ENCODE data around the gene NMUR2.

Gene NMUR2

DNA sequence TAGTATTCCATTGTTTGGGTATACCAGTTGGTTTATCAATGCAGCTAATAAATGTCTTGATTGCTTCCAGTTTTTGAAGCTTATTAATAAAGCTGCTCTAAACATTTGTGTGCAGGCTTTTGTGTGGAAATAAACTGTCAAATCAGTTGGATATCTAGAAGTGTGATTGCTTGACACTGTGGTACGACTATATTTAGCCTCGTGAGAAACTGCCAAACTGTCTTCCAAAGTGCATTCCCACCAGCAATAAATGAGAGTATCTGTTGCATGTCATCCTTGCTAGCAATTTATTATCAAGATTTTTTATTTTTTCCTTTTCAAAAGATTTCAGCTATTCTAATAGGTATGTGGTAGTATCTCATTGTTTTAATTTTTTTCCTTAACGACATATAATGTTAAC, 37.5 kb downstream of the NMUR2 start:
- DNase-seq = no peak

DNA sequence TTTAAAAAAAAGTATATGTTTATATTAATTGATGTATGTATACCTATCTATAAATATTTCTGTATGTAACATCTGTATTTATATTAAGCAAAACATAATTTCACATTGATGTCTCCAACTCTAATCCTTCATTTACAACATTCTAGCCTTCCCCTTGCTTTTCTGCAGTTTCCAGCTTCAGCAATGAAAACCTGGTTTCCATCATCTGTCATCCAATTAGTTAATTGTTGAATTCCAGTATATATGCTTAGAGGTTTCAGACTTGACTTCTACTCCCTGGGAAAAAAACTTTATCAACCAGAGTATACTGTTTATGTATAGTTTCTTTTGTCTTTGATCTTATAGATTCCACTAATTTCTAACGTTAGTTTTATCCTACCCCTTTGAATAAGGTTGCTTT, 38.4 kb downstream of the NMUR2 start:
- DNase-seq = no peak

DNA sequence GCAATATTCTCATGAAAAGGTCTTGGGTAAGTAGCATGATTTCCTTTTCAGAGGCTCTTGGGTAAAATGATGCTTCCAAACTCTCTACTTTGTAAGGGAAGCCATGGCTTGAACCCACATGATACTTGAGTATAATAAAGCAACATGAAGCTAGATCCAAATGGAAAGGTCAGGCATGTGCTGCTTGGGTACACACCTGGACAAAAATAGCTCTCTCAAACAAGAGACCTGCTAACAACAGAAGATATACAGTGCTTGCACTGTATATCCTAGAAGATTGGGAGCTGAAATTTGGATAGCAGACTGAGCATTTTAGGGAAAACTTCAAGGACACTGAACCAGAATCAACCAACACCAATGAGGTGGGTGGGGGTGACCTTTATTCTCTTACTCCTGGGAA, 40.2 kb downstream of the NMUR2 start:
- DNase-seq = no peak

DNA sequence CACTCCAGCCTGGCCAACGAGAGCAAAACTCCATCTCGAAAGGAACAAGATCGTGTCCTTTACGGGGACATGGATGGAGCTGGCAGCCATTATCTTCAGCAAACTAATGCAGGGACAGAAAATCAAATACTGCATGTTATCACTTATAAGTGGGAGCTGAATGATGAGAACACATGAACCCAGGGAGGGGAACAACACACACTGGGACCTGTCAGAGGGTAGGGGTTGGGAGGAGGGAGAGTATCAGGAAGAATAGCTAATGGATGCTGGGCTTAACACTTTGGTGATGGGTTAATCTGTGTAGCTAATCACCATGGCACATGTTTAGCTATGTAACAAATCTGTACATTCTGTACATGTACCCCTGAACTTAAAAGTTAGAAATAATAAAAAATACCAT, 40.9 kb downstream of the NMUR2 start:
- no peak for DNase-seq

DNA sequence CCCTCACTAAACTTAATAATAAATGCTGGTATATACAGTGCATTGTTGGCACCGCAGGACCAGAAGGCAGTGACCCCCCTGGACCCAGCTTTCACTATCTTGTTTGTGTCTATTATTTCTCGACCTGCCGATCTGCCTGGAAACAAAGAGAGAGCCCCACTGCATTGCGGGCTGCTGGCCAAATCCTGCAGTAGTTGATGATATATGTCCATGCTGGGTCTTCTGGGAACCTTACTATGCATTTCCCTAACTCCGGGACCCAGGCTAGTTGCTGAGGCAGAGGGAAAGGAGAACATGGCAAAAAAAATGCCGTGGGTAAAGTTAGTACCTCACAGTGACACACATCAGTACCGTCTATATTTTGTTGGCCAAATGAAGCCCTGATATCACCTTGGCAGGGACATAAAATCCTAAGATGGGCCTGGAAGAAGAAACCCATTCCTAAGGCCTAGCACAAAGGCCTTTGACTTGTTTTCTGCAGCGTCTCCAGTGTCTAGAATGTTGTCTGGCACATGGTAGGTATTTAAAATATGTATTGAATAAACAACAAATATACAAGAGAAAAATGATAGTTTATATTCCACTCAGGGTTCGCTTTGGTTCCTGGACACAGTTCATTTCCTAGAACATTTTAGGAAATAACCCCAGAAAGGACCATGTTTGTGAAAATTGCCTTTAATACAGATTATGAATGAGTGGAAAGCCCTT, 46.1 kb downstream of the NMUR2 start:
- no peak for DNase-seq

DNA sequence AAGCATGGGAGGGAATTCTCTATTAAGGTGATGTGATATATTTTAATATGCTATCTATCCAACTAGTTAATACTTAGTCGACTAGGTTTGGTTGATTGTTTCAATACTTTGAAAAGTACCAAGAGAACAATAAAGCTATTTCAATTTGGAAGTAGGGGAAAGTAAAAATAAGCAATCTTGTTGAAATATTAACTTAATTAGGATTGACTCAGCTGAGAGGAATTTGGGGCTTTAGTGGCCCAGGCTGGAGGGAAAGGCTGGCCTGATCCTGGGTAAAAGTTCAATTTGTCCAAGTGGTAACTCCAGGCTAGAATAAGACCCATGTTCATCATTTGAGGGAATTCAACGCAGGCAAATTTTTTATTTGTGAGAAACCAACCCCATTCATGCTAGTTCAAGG, 48.6 kb downstream of the NMUR2 start:
- no peak for DNase-seq

DNA sequence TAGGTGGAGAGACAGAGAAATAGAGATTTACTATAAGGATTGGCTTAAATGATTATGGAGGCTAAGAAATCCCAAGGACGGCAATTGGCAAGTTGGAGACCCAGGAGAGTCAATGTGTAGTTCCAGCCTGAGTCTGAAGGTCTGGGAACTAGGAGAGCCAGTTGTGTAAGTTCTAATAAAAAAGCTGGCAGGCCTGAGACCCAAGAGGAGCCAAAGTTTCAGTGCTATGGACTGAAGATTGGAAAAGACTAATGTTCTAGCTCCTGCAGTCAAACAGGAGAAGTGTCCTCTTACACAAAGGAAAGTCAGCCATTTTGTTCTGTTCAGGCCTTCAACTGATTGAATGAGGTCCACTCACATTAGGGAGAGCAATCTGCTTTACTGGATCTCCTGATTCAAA, 50.0 kb downstream of the NMUR2 start:
- DNase-seq = no peak

DNA sequence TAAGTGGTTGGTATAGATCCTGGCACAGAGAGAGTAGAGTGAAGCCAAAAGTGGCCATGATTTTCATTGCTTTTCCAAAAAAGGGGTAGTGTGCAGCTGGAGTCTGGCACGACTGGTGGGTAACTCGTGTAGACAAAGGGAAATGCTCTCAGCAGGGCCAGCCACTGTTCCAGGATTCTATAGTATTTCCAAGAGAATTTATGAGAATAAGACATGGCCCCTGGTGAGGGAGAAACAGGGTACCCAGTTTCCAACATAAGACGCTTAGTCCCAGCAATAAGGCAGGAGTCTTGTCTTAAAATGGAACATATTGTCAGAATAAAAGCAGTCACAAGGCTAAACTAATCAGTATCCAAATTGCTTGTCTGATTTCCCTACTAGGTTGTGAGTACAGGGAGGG, 52.1 kb downstream of the NMUR2 start:
- no peak for DNase-seq

DNA sequence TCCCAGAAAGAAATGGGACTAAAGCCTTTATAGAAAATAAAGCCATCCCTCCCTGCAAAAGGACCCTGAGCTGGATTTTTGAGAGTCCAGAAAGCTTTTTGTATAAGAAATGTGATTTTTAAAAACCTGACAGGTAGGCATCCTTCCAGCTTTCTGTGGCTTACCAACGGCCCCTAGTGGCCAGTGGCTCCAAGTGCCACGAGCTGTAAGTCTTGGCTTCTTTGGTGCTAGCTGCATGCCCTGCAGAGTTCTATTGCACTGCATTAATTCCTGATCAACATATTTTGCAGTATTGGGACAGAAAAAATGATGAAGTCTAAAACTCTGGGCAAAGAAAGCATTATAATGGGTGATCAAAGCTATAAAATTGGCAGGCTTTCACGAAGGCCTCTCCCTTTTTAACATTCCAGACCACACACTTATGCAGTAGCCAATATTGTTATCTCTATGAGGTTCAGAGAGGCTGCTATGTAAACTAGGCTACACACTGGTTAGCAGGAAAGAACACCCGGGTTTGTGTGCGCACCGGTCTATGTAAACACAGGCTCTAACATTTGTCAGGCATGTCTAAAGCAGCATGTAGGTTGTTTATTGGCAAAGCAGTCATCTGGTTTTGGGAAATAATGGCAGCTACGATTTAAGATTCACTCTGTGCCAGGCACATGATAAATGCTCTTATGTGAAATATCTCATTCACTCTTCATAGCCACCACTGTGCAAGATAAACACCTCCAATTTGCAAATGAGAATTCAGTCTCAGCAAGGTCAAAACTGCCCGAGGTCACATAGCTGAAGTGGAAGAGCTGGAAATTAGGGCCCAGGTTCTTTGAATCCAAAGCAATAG, 55.2 kb downstream of the NMUR2 start:
- DNase-seq = peak; percentile 6
